Measurements from ENCODE around the gene ZNF512B.
A peak's percentile ranks its signal among the peaks of the same experiment; 100 is the strongest.
"Not testable (repeated sequence)": the region's sequence is repeated elsewhere in the genome, so short reads cannot be mapped to it uniquely, and the experiment has no call there.

Gene ZNF512B

GRCh38 chr20:63937596-63937995, 32.1 kb downstream of the ZNF512B start:
- no peak for DNase-seq

- no peak for DNase-seq
Measured at GRCh38 chr20:63935447-63935846, 34.3 kb downstream of the ZNF512B start.

- DNase-seq = no peak
Measured at GRCh38 chr20:63934271-63935068, 35.3 kb downstream of the ZNF512B start.

GRCh38 chr20:63933646-63934045, 36.1 kb downstream of the ZNF512B start:
- no peak for DNase-seq

GRCh38 chr20:63932606-63933160, 37.0 kb downstream of the ZNF512B start:
- no peak for DNase-seq

- no peak for DNase-seq
Measured at GRCh38 chr20:63931735-63932134, 38.0 kb downstream of the ZNF512B start.

- no peak for DNase-seq
Measured at GRCh38 chr20:63930971-63931553, 38.7 kb downstream of the ZNF512B start.

- DNase-seq = not testable (repeated sequence)
Measured at GRCh38 chr20:63929473-63929883, 40.3 kb downstream of the ZNF512B start.

- DNase-seq = no peak
Measured at GRCh38 chr20:63929071-63929470, 40.7 kb downstream of the ZNF512B start.

- no peak for DNase-seq
Measured at GRCh38 chr20:63926298-63926697, 43.4 kb downstream of the ZNF512B start.

- DNase-seq = no peak
Measured at GRCh38 chr20:63924241-63924640, 45.5 kb downstream of the ZNF512B start.

- no peak for DNase-seq
Measured at GRCh38 chr20:63923651-63924050, 46.1 kb downstream of the ZNF512B start.

- no peak for DNase-seq
Measured at GRCh38 chr20:63920226-63920625, 49.5 kb downstream of the ZNF512B start.

GRCh38 chr20:63919130-63919529, 50.6 kb downstream of the ZNF512B start:
- peak in 6 of 56 donors; percentile 16 to 37 (median 24) for DNase-seq

GRCh38 chr20:63917811-63918210, 51.9 kb downstream of the ZNF512B start:
- DNase-seq = peak in 35 of 56 donors; percentile 11 to 84 (median 48)

GRCh38 chr20:63916371-63916939, 53.3 kb downstream of the ZNF512B start:
- DNase-seq = not testable (repeated sequence)

GRCh38 chr20:63915471-63915870, 54.3 kb downstream of the ZNF512B start:
- DNase-seq = peak in 31 of 56 donors; percentile 9 to 75 (median 43)

- no peak for DNase-seq
Measured at GRCh38 chr20:63913768-63914167, 56.0 kb downstream of the ZNF512B start.

GRCh38 chr20:63911176-63911575, 58.6 kb downstream of the ZNF512B start:
- DNase-seq = peak in 38 of 56 donors; percentile 3 to 73 (median 30)

- DNase-seq = no peak
Measured at GRCh38 chr20:63908008-63908682, 61.6 kb downstream of the ZNF512B start.

All from amygdala (tissue), 56 donors.